ENCODE measurements around the gene MED26. TPM values are rescaled to one million over a fixed set of nuclear protein-coding genes. Genes with fewer than 3 reads are reported as not detected.

MED26 gene
- total RNA-seq, 1 donor from 2014 or later: 18.0 TPM

DNA sequence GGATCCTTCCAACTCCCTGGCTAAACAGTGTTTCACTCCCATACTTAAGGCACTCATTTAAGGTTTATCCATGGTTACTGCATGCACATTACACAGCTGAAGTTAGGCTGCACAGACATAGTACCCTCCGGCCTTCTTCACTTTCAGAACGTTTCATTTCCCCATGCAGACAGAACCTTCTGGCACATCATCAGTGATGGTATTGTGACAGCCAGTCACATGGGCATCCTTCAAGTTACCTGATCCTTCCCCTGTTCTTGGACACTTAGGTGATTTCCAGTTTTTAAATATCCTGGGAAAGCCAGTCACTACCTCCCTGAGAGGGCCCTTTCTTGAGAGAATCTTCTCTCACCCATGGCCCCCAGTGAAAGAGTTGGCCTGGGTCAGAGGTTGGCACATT lies 22.8 kb upstream of the MED26 start:
- intact Hi-C loops (cut with micrococcal nuclease): no loop called here

DNA sequence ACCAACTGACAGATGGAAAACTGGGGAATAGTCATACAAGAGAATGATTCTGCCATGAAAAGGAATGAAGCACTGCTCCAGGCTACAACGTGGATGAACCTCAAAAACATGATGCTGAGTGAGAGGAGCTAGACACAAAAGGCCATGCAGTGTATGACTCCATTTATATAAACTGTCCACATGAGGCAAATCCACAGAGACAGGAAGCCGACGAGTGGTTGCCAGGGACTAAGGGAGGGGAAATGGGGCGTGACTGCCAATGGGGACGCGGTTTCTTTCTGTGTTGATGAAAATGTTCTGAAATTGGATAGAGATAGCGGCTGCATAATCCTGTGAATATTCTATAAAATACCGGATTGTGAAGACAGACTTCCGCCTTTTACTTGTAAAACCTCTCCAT lies 21.7 kb upstream of the MED26 start:
- intact Hi-C loops (cut with micrococcal nuclease): no loop called here

DNA sequence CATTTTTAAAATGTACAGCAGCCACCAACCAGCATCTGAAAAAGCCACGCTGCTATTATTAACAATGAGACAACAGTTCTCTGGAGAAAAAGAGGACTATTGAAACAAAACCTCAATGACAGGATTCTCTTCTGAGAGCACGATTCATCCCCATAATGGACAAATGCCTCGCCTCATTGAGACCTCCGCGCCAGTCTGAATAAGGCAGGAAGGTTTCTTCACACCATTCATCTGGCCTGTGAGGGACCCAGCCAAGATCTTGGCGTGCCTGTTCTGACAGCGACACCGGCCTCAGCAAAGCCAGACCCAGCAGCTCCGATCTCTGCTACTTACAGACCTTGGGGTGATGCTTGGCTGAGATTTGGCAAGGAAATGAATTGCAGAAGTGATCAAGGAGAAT lies 17.1 kb upstream of the MED26 start:
- intact Hi-C loops (cut with micrococcal nuclease): no loop called here

DNA sequence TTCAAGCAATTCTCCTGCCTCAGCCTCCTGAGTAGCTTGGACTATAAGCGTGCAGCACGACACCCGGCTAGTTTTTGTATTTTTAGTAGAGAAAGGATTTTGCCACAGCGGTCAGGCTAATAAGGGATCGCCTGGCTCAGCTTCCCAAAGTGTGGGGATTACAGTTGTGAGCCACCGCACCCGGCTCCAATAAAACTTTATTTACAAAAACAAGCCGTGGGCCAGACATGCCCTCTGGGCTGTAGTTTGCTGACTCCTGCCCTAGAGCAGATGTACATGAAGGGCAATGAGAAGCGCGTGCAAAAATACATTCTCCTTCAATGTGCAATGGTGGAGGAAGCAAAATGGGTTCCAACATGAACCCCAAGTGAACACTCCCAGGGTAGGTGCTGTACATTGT lies 13.7 kb upstream of the MED26 start:
- intact Hi-C loops (cut with micrococcal nuclease): no loop called here

DNA sequence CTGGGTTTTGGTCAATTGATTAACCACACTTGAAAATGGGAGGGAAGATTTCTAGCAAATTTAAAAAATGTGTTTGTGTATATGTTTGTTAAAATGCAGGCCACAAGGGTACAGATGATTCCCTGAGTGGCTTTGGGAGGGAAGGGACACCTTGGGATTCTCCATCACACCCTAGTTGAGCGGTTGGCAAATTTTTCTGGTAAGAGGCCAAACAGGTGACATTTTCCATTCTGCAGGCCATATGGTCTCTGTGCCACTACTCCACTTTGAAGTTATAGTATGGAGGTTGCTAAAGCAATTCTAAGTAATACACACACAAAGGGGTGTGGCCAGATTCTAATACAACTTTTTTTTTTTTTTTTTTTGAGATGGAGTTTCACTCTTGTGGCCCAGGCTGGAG lies 12.9 kb upstream of the MED26 start:
- intact Hi-C loops (cut with micrococcal nuclease): no loop called here

DNA sequence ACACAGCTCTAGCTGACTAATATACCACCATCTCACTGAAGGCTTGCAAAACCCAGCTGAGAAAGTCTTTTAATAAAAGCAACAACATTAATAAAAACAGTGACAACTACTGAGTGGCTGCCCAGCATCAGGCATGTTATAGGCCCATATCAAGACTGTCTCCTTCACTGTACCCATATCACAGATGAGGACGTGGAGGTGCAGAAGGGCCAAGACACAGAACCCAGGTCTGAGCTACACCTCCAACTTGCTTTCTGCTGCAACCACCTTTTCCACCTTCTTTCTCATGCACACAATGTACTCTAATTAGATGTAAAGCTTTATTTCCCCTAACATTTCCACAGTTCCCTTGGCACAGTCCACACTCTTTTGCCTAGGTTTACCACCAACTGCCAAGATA lies 10.7 kb upstream of the MED26 start:
- intact Hi-C loops (cut with micrococcal nuclease): no loop called here

DNA sequence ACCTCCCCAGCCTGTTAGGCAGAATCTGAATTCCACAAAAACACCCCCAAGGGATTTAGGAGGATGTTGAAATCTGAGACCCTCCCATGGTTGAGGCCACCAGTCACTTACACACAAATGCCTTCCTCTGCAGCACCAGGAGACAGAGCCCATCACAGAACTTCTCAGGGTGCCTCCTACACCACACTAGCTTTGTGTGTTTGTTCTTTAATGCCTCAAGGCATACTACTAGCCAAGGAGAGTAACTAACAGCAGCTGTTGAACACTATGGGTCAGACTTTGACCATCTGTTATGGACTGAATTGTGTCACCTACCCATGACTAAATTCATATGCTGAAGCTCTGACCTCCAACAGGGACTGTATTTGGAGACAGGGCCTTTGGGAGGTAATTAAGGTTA lies 9.5 kb upstream of the MED26 start:
- intact Hi-C loops (cut with micrococcal nuclease): no loop called here

DNA sequence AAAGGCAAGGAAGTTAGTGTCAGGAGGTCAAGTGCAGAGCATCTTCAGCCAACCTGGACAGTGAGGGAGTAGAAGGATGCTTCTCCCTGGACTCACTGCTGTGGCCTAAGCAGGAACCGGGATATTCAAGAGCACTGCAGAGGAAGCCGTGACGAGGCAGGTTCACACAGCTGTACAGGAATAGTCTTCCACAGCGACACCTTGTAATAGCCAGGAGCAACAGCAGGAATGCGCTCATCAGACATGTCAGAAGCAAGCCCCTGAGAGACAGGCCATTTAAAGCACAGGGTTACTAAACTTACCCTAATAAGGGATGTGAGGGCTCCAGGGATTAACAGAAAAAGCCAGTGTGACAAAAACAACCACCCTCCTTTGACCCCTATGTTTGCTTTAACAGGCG lies 3.5 kb upstream of the MED26 start:
- intact Hi-C loops (cut with micrococcal nuclease): no loop called here

DNA sequence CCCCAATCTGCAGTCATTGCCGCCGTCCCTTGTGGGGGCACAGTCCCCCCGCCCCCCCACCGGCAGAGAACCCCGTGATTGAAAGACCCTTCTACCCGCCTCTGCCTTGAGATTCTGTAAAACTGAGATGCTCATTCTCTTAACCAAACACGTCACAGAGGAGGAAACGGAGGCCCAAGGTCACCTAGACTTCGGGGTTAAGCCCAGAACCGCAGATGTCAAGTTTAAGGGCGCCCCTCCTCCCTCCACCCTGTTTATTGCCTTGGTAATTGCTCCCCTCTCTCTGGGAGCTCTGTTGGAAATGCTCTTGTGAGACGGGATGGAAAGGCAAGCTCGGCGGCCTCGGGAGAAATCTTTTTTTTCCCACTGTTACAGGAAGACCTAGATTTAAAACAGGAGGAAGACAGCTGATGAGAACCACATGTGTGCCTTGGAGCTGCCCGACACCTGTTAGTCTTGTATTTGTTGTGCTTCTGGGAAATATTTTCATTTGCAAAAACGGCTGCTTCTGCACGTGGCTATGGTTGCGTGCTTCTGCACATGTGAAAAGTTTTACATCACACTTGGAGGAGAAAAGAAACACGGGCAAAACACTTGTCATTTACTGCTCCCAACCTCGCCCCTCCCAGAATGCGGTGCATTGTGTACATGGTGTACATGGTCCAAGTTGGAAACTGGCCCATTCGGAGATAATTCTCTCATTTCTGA lies 1.1 kb upstream of the MED26 start:
- intact Hi-C loops (cut with micrococcal nuclease): loop anchor here (1.0 to 2.0 kb wide), 14 partner anchors 31 to 1304 kb away; partner anchors contain the start of genes AP1M1, C19orf44, CALR3 and CCDC124

DNA sequence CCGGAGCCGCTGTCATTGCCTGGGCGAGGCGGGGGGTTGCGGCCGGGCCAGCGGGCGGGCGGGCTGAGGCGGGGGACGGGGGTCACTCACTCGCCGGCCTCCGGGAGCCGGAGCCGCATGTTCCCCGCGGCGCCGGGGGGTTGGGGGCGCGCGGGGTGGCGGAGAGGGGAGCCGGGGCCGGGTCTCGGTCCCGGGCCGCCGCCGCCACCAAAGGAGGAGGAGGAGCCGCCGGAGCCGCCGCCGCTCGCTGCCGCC lies 149 bp downstream of the MED26 start:
- intact Hi-C loops (cut with micrococcal nuclease): loop anchor here (1.0 to 2.0 kb wide), 13 partner anchors 32 to 1305 kb away; partner anchors contain the start of genes AP1M1, C19orf44, CALR3 and CCDC124

DNA sequence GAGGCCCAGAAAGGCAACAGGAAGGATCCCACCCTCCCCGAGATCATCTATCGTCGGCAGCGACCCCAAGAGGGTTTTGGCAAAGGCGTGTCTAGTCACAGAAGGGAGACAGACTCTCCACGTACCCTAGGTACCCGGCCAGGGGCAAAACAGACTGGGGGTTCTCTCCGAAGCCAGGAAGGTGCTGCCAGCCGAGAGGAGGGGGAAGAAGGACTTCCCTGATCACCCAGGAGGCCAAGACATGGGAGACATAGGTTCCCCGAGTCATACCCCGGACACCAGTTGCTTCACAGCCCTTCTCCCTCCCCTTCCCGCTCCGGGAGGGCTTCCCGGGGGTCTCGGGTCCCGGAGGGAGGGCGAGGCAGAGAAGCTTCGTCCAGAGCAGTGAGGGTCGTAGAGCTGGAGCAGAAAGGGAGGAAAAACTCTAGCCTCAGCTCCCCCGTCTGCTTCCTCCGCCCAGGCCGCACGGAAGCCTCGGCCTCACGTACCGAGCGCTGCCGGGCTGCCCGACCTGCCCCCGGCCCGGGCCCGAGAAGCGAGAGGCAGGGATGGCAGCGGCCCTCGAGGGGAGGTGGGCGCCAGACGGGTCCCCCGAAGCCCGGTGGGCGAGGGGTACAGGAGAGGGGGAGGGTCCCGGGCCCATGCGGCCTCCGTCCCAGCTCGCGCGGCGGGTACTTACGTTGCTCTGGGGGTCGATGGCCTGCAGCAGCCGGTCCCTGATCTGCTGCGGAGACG lies 644 bp downstream of the MED26 start:
- intact Hi-C loops (cut with micrococcal nuclease): no loop called here

DNA sequence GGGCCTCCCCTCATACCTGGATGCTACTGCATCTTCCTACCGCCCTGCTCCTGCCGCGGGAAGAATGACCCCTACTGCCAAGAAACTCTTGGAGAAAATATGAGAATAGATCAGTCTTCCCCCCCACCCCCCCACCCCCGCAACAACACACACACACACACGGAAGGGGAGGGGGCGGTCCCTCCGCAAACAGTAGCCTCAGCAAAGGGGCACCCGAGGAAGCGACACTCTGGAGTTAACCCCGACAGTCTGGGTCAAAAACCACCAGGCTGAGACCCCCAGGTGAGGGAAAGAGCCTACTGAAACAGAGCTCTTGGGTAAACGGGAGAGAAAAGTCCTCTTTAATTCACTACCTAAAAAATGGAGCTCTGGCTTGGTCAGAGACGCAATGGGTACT lies 1.2 kb downstream of the MED26 start:
- intact Hi-C loops (cut with micrococcal nuclease): no loop called here

DNA sequence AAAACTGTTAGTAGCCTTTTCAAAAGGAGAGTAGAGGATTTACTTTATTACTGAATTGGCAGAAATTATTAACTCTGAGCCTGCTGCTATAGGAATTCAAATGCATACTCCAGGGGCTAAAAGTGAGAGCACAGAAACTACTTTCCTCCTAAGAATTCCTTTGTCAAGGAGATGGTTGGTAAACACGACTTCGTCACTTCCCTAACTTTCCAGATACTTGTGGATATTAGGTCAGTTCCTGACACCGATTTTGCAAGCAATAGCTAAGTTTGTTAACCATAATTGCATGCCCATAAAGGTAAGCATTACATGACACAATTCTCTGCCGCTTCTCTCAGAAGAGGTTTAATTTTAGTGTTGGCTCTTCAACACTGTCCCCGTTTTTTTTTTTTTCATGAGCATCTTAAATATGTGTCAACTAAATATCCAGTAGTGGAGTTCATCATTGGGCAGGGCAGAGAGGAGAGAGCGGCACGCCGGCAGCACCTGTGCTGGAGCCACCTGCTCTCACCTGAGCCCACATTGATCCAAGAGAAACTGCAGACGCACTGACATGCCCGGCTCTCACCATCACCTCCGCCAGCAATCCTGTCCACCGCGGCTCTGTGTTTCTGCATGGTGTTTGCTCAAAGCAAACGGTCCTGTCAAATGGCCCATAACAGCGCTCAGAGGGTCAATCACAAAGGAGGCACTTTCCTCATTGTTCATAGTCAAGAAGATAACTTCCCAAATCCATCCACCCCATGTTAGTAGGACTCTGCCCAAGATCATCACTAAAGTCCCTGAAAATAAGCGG lies 2.6 kb downstream of the MED26 start:
- intact Hi-C loops (cut with micrococcal nuclease): no loop called here

DNA sequence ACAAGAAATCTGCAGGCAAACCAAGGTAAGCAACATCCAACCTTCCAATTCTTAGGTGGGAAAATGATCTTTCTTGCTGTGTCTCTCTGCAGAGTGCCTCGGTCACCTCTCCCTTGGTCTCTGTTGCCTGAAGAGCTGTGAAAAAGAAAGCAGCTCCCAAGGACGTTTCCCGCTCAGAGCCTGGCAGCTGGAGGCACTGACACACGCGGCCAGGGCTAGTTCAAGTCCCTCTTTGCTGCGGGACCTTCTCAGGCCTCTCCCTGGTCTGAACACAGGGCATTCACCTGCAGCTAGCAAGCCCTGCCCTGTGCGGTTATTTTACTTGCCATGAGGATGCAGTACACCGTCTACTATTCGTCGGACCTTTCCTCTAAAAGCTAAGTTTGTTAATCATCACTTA lies 3.8 kb downstream of the MED26 start:
- intact Hi-C loops (cut with micrococcal nuclease): no loop called here

DNA sequence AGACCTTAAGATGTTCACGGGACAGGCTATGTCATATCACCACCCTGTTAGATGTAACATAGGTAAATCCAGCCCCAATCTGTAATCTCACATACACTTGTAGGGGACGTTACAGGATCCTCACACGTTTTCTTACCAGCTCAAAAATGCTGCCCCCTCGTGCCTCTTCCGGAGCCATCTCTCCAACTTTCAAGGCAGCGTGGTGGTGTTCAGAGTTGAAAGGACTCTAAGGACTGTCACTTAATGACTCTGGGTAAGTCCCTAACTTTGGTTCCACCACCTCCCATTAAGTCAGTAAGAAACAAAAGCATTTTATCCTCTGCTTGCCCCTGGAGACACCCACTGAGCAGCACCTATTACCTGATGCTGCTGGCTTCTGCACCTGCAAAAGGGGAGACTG lies 4.4 kb downstream of the MED26 start:
- intact Hi-C loops (cut with micrococcal nuclease): no loop called here

DNA sequence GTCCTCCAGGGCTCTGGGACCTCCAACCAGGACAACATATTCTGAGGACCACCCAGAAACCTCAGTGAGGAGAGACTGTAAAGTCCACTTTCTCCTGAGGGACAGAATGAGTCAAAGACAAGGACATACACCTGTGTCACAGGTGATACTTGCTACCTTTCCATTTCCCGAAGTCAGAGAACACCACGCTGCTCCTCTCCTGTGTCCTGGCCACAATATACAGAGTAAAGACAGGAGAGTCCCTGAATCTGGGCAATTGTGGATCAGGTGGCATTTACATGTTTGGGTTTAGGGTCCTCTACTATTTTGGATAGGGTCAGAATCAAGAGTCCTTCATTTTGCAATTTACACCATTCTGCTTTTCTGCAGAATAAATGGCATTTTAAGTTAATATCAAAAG lies 4.9 kb downstream of the MED26 start:
- intact Hi-C loops (cut with micrococcal nuclease): no loop called here

DNA sequence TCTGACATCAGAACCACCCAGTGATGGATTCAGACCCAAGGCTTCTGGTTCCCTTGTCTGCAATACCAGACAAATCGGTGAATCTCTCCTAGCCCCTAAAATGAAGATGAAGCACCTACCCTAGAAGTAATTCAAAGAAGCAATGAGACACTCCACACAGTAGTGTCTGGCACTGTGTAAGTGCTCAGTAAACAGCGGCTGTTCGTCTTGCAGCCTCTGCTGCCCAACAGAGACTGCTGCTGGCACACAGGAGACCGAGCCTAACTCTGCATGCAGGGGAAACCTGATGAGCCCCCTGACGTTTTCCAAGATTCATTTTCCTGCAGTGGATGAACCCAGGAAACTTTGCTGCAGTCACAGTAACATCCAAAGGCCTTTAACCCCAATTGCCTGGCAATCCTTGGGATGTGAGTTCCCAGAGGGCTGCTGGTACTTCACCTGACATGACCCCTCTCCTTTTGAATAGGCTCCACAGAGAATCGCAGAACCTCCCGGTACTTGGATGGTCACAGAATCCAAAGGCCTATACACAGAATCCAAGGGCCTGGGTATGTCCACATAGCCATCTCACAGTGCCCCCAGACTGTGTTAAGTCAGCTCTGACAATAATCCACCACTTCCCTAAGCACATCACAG lies 6.7 kb downstream of the MED26 start:
- intact Hi-C loops (cut with micrococcal nuclease): no loop called here

DNA sequence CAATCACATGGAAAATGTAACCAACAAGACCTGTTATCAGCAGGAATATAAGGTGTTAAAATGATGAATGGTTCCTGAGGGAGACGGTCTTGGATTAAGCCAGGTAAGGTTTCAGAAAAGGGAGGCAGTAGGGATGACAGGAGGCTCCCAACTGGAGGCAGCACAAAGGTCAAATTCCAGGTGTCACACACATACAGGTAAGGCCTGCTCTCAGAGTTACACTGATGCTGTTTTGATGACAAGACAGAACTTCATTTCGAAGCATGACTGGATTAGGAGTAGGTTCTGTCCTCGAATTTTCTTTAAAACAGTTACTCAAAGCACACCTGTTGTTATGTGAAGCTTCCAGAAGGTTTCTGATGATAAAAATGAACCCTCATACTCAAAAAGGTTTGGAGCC lies 7.4 kb downstream of the MED26 start:
- intact Hi-C loops (cut with micrococcal nuclease): no loop called here

DNA sequence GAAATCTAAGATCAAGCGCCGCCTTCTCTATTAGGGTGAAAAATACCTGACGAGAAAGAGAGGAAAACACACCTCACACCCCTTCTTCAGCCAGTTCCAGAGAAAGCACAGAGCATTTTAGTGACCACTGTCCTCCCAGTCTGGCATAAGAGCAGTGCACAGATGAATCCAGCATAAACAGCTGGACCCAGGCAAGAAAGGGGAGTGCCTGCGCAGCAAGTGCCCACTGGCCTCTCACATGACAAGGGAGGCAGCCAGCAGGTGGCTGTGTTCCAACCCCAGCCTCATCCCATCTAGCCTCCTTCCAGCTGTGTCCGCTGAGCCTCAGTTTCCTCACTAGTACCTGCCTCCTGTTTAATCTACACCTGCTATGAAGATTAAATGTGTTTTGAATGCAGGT lies 8.0 kb downstream of the MED26 start:
- intact Hi-C loops (cut with micrococcal nuclease): no loop called here

DNA sequence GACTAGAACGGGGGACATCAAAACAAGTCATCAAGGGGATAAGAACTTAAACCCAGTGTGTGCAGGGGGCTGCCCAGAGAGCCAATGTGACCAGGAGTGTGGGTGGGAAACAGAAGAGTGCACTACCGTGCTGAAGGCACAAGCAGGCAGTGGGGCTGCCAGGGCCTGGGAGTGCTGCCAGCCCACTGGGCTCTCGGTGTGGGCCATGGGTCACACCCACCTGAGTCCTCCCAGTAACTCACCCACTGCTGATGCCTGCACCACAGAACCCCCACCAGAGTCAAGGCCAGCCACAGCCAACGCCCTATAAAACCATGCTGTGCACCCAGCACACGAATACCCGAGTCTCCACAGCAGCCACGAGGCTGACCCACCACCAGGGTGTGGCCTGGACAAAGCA lies 8.5 kb downstream of the MED26 start:
- intact Hi-C loops (cut with micrococcal nuclease): no loop called here

DNA sequence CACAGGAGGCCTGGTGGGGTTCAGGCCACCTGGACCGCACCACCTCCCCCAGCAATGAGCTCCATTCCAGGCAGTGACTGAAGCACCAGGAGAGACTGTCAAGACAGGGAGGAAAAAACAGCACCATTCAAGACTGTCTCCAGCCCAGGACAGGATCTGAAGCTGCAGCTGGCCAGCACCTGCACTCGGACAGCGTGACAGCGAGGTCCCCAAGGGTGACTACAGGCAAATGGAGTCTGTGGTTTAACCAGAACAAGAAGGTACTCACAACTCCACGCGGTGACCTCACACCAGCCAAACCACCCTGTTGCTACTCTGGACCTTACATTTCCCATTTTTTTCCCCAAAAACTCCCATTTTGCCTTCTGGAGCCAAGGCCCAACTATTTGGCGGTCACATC lies 9.8 kb downstream of the MED26 start:
- intact Hi-C loops (cut with micrococcal nuclease): no loop called here

DNA sequence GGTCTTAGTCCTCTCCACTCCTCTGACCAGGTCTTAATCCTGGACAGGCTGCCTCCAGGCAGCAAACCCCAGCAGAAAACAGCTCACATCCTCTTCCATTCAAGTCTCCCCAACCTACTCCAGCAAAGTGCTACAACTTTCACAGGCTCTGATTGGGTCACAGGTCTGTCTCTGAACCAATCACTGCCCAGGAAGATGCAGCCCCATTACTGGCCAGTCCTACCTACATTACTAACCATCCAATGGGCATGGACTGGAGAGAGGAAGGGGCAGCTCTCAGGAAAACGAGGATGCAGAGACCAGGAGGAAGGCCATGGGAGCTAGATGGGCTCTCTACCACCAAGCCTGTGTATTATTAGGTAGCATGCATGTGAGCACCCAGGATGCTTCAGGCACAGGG lies 12.2 kb downstream of the MED26 start:
- intact Hi-C loops (cut with micrococcal nuclease): no loop called here
